OCI-LY7 (cell line): Measurements from ENCODE around the gene CDK2AP2.

Experiments used
- EZH2phosphoT487 ChIP-seq: fragments of 200-600 bp; sonication (generic); IDR thresholded peaks from 2 replicates; pipeline ENCODE4 v1.6.1; 2018; ENCODE audit warnings: low read depth, borderline replicate concordance, mild to moderate bottlenecking, mixed run types, antibody characterized with exemption, low read length, moderate library complexity, mixed read lengths
- TF ChIP-seq, protein P1 (sequence below): fragments of 200-600 bp; sonication (generic); conservative IDR thresholded peaks from 2 replicates; pipeline ENCODE4 v1.5.1; 2014; ENCODE audit warnings: mild to moderate bottlenecking, antibody characterized with exemption, low read length, moderate library complexity, mixed read lengths

GRCh38 chr11:67468456-67468758 lies 39.6 kb downstream of the CDK2AP2 start:
- TF ChIP-seq, protein P1, sequence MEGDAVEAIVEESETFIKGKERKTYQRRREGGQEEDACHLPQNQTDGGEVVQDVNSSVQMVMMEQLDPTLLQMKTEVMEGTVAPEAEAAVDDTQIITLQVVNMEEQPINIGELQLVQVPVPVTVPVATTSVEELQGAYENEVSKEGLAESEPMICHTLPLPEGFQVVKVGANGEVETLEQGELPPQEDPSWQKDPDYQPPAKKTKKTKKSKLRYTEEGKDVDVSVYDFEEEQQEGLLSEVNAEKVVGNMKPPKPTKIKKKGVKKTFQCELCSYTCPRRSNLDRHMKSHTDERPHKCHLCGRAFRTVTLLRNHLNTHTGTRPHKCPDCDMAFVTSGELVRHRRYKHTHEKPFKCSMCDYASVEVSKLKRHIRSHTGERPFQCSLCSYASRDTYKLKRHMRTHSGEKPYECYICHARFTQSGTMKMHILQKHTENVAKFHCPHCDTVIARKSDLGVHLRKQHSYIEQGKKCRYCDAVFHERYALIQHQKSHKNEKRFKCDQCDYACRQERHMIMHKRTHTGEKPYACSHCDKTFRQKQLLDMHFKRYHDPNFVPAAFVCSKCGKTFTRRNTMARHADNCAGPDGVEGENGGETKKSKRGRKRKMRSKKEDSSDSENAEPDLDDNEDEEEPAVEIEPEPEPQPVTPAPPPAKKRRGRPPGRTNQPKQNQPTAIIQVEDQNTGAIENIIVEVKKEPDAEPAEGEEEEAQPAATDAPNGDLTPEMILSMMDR = no peak
- no peak for TF ChIP-seq EZH2phosphoT487
